Measurements from ENCODE around the gene ARAP3. TPM values are rescaled to one million over a fixed set of nuclear protein-coding genes. Genes with fewer than 3 reads are reported as not detected.

Gene ARAP3
- total and polyA plus RNA-seq, 12 donors: 10.8 to 27.3 (median 13.6) TPM

- Histone ChIP-seq H3K9me3 (peaks cover 0 to 3% (median 0%) of the 10 kb centered on the region in 11 donors), H3K4me3 (no peak overlapping the region), H3K27me3 (peaks cover 0 to 4% (median 0%) of the 10 kb centered on the region in 7 donors), H3K27ac (no peak overlapping the region), H3K36me3 (no peaks in the 10 kb centered on the region), H3K4me1 (no peaks in the 10 kb centered on the region)
- TF ChIP-seq CTCF (IDR thresholded peaks at IDR 0.05): no peak
- DNase-seq (no peak), ATAC-seq (no peak)
- intact Hi-C loops (cut with DNase I): no loop called here
Measured at GRCh38 chr5:141722266-141722665, 40.2 kb upstream of the ARAP3 start.

GRCh38 chr5:141717043-141717442 lies 35.0 kb upstream of the ARAP3 start:
- DNase-seq (no peak), ATAC-seq (no peak)
- peaks cover 0 to 21% (median 11%) of the 10 kb centered on the region in 9 donors for H3K4me1 ChIP-seq
- no peak overlapping the region for H3K27ac ChIP-seq
- no peak for TF ChIP-seq CTCF (IDR thresholded peaks at IDR 0.05)
- intact Hi-C loops (cut with DNase I): no loop called here
- H3K4me3 ChIP-seq: no peak overlapping the region
- H3K9me3 ChIP-seq: peaks cover 0 to 3% (median 0%) of the 10 kb centered on the region in 11 donors
- H3K36me3 ChIP-seq: no peaks in the 10 kb centered on the region
- 67 to 76% methylated on average over 3 of the region's 3 CpGs for WGBS, 2 donors
- H3K27me3 ChIP-seq: peaks cover 0 to 14% (median 5%) of the 10 kb centered on the region in 7 donors

- Histone ChIP-seq H3K36me3 (no peaks in the 10 kb centered on the region), H3K27ac (no peak overlapping the region), H3K27me3 (peaks cover 0 to 14% (median 5%) of the 10 kb centered on the region in 7 donors), H3K4me1 (peaks cover 0 to 21% (median 11%) of the 10 kb centered on the region in 9 donors), H3K9me3 (peaks cover 0 to 3% (median 0%) of the 10 kb centered on the region in 11 donors), H3K4me3 (no peak overlapping the region)
- WGBS, 2 donors: 77 to 88% methylated on average over 3 of the region's 3 CpGs
- ATAC-seq (no peak), DNase-seq (no peak)
- TF ChIP-seq CTCF (IDR thresholded peaks at IDR 0.05): no peak
- intact Hi-C loops (cut with DNase I): no loop called here
Measured at GRCh38 chr5:141716468-141716867, 34.4 kb upstream of the ARAP3 start.

GRCh38 chr5:141716009-141716408 lies 34.0 kb upstream of the ARAP3 start:
- ATAC-seq: no peak
- Histone ChIP-seq H3K36me3 (no peaks in the 10 kb centered on the region), H3K4me1 (peaks cover 0 to 21% (median 11%) of the 10 kb centered on the region in 9 donors), H3K27me3 (peaks cover 0 to 14% (median 5%) of the 10 kb centered on the region in 7 donors), H3K9me3 (peaks cover 0 to 1% (median 0%) of the 10 kb centered on the region in 11 donors), H3K27ac (no peak overlapping the region), H3K4me3 (no peak overlapping the region)
- no peak for DNase-seq
- no peak for TF ChIP-seq CTCF (IDR thresholded peaks at IDR 0.05)
- 33 to 47% methylated on average over 3 of the region's 3 CpGs for WGBS, 2 donors
- intact Hi-C loops (cut with DNase I): no loop called here
